SKM-1 treated with dmso at 0.1 percent for 144 hours (cell line): ENCODE measurements around the gene NSMCE3.

Source experiments
- DNase-seq: peaks from one replicate; lab custom pipeline; 2025; ENCODE audit not compliant: unreplicated experiment; lab: John Stamatoyannopoulos, UW

NSMCE3 gene

DNA sequence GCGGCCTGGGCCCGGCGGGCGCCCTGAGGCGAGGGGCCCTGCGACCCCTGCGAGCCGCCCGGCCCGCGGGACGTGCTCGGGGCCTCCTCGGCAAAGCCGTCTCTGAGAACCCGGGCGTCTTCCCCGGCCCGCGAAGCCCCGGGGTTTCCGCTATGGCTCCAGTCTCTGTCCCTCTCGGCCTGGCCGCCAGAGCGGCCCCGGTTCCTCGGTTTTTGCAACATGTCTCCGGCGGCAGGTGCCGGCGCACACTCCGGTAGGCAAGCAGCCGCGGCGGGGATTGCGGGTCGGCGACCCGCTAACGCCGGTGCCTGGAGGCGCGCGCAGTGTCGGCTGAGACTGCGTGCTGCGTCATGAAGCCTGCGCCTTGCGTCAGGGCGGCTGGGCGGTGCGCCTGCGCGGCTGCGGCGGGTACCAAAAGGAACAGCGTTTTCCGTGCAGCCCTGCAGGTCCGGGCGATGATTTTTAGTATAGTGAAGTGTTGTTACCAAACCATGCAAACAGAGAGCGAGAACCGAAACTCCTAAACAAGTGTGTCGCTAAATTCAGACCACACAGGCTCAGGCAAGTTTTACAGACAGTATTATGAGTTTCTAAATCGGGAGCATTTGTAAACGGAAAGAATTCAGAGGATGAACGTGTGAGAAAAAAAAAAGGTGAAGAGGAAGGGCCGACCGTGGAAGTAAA lies at the start of gene NSMCE3:
TSS of gene NSMCE3 (minus strand) at position 338 of the 684 bp plus-strand sequence. CDS start at position 221, 117 bp downstream.
- DNase-seq: peak; percentile 84

DNA sequence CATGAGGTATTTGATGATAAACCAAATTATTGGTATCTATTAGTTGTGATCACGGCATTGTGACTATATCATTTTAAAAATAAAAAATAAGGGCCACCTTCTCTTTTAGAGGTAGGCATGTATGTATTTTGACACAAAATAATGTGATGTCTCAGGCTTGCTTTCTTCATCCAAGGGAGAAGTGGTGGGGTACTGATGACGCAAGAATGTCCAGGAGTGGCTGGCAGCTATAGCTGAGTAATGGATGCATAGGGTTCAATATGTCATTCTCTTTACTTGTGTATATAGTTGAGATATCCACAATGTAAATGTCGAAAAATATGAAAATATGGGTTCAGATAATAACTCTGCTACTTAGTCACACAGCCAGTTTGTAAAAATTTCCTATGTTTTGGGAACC lies 46.8 kb upstream of the NSMCE3 start:
- peak; percentile 24 for DNase-seq

DNA sequence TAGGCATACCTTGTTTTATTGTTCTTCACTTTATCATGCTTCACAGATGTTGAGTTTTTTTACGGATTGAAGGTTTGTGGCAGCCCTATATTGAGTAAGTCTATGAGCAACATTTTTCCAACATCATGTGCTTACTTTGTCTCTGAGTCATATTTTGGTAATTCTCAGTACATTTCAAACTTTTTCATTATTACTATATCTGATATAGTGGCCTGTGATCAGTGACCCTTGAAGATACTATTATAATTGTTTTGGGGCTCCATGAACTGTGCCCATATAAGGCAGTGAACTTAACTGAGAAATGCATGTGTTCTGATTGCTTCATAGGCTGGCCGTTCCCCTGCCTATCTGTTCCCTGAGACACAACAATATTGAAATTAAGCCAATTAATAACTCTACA lies 42.8 kb upstream of the NSMCE3 start:
- DNase-seq: no peak

DNA sequence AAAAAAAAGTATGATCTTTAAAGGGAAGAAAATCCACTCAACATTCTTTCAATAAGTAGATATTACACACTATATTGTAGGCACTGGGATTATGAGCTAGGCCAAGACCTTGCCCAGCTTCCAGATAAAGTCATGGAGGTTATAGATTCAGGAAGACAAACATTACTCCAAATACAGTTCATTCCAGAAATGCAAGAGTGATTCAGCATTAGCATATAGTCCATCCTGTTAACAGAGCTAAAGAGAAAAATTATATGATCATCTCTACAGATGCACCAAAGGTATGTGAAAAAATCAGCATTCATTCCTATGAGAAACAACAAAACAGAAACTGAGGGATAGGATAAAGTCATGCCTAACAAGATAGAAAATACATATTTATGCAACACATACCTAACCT lies 42.1 kb upstream of the NSMCE3 start:
- DNase-seq: no peak

DNA sequence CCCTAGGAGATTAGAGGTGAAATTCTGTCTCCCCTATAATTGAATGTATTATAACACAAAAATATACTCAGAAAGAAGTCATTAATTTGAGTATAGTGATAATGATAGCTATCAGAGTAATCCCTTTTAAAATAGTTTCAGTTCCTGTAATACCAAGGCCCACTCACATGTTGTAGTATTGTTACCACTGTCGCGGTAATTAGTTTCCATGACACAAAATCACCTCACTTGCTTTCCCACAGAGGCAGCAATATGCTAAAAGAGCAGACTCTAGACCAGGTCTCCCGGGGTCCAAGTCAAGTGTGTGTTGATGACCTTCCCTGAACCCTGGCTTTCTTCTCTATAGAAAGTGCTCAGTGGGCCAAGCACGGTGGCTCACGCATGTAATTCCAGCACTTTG lies 39.5 kb upstream of the NSMCE3 start:
- no peak for DNase-seq

DNA sequence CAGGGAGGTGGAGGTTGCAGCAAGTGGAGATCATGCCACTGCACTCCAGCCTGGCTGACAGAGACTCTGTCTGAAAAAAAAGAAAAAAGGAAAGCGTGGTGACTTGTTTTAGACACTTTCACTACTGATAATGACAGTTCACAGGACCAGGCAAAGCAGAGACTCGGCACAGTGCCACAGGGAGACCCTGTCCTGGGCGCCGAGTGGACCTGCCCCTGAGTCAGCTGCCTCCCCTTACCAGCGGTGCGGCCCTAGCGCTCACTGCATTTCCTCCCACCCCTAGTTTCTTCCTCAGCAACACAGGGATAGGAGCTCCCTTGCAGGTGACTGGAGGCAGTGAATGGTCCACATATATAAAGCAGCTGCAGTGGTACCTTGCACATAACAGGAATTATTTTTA lies 38.7 kb upstream of the NSMCE3 start:
- DNase-seq: no peak

DNA sequence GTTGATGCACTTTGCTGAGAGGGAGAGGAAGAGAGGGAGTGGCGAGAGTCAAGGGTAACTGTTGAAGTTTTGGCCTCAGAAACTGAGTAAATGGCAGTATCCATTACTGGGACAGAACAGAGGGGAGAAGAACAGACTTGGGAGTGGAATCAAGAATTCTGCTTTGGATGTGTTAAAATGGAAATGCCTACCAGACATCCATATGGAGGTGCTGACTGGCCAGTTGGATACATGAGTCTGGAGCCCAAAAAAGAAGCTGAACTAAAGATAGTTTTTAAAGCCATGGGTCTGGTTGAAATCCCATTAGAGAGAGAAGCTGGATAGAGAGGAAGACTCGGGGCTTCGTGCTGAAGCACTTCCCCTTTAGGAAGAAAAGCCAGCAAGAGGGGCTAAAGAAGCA lies 35.9 kb upstream of the NSMCE3 start:
- DNase-seq: no peak

DNA sequence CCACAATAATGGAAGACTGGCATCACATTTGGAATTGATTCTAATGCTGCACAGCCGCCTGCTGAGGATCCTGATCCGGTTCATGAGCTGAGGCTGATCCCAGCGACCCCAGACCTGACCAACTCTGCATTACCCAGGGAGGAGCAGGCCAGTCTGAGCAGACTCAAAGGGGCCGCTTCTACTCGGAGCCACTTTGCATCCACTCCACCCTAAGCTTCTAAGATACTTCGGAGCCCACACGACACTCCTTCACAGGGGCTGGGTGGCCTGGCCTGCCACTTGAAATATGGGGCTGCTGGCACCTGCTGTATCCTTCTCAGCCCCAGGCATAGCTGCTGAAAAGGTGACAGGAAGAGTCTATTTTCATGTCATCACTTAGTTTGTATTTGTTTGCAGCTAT lies 33.2 kb upstream of the NSMCE3 start:
- no peak for DNase-seq

DNA sequence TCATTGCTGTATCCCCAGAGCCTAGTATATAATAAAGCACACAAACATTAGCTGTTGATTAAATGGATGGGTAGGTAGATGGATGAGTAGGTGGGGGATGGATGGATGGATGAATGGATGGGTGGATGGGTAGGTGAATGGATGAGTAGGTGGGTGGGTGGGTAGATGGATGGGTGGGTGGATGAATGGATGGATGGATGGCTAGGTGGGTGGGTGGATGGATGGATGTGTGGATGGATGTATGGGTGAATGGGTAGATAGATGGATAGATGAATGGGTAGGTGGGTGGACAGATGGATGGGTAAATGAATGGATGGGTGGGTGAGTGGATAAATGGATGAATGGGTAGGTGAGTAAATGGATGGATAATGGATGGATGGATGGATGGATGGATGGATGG lies 30.2 kb upstream of the NSMCE3 start:
- DNase-seq: no peak

DNA sequence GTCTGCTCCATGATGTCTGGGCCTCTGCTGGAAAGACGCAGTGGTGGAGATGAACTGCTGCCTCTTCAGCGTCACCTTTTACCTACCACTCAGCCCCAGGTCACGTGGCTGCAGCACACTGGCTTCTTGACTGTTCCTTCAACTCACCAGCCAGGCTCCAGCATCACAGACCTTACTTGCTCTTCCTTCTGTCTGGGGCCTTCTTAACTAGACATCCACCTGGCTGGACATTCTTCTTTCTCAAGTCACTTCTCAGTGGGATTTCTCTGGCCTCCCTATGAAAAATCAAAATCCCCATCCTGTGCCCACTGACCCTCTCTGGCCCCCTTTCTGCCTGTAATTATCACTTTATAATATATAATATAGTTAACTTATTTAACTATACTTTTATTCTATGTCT lies 29.7 kb upstream of the NSMCE3 start:
- no peak for DNase-seq

DNA sequence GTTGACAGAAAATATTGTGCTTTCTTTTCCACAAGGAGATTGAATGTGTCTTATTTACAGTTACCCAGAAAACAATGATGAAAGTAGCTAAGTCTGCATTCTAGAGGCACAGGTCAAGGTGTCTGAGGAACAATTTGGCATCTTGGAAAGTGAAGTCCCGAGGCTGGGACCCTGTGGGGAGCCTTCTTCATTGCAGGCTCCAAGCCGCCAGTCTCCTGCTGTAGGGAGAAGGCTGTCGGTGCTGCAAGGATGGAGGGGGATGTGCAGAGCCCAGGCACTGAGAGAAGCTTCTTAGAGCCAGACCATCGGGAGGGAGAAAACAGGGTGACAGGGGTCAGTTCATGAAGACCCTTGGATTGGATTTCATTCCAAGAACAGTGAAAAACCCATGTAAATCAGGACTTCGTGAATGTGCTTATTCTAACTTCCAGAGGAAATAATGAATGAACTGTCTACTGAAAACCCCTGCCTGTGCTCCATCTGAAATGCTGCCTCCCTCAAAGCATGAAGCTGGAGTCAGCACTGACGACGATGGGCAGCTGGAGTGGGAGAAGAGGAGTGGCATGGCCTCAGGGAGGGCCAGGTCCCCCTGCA lies 25.2 kb upstream of the NSMCE3 start:
- no peak for DNase-seq

DNA sequence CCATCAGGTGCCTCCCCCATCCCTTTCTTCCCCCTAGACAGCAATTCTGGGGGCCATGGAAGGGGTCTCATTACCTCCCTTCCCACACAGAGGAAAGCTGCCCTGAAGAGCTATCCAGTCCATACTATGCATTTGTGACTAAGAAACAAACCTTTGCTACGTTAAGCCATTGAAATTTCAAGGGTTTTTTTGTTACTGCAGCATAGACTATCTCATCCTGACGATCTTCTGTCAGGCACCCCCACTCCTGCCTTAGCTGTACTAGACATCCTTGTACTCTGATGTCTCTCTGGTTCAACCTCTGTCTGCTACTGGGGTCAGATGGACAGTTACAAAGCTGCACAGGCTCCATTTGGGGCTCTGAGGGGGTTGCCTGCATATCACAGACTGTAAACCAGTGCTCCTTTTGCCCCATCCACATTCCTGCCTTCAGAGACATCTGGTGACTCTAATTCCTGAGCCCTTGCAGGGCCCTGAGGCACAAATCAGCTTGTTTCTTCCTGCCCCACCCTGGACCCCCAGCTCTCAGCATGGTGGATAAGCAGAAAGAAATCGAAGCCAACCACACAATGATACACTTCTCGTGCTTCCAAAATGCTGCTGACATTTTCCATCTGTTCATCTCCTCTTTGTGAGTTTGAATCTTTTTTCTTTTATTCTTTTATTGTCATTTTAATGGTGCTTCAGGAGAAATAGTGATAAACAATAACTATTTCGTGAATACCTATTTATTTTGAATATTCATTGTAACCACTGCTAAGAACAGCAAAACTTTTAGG lies 21.6 kb upstream of the NSMCE3 start:
- no peak for DNase-seq

DNA sequence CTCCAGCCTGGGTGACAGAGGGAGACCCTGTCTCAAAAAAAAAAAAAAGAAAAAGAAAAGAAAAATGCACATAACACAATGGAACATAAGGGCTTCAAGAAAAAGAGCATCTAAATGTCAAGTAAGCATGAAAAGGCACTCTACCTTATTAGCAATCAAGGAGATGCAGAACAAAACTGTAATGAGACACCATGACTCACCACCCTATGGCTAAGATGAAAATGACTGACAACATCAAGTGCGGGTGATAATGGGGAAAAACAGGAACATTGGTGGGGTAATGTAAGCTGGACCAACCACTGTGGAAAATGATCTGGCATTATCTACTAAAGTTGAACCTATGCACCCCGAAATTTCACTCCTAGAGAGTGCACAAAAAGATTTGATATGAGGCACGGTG lies 19.6 kb upstream of the NSMCE3 start:
- no peak for DNase-seq

DNA sequence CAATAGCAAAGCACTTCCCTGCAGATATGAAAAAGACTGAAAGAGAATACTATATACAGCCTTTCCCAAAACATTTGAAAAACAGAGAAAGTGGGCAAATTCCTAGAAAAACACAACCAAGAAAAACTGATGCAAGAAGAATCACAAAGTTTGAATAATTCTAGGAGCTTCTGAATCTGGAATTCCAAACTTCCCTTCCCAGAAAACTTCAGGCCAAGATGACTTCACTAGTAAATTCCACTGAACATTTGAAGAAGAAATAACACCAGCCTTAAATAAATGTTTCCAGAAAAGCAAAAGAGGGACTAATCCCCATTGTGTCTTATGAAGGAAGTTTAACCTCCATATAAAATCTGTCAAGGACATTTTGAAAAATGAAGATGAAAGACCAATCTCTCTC lies 15.8 kb upstream of the NSMCE3 start:
- DNase-seq: no peak

DNA sequence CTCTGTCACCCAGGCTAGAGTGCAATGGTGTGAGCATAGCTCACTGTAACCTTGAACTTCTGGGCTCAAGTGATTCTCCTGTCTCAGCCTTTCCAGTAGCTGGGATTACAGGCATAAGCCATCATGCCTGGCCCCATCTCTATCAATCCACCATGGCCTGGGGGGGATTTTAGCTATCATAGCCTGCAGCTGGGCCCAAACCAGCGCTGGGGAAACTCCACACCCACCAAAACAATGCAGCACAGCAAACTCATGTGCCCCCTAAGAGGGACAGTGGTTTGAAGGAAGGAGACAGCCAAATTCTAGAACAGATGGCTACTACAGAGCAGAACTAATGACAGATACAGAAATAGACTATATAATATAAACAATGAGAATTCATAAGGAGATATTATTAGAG lies 13.8 kb upstream of the NSMCE3 start:
- DNase-seq: no peak

DNA sequence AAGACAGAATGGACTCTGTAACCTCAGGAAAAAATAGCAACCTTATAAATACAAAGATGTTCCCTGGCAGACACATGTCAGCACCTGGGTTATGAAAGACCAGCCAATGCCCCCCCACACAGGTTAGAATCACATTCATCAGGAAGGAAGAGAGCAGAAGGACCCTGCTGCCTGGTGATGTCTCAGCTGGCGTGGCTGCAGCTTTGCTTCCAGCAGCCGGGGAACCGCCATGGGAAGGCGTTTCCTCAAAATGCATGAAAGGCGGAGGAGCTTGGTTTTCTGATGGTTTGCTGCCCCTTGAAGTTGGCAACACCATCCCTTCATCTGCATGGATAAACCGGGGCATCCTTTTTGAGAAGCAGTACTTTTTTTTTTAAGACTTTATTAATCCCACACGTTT lies 10.9 kb upstream of the NSMCE3 start:
- no peak for DNase-seq

DNA sequence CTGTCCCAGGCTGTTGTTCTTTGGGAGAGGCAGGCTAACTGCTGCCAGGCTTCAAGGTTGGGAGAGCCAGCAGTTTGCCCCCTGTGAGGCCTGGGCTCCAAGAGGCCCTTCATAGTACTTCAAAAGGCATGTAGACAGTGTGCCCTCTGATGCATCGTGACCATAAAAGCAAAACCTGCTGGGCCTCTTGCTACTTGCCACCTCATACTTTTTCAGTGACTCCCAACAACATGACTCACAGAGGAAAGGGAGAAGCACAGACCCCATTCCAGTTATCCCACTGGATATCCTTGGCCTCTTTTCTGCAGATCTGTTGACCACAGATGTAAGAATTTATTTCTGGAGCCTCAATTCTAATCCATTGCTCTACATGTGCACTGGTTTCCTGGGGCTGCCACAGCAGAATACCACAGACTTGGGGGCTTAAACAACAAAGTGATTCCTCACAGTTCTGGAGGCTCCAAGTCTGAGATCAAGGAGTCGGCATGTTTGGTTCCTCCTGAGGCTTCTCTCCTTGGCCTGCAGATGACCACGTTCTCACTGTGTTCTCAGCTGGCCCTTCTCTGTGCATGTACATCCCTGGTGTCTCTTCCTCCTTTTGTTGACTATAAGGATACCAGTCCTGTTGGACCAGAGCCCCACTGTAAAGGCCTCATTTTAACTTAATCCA lies 8.9 kb upstream of the NSMCE3 start:
- DNase-seq: no peak

DNA sequence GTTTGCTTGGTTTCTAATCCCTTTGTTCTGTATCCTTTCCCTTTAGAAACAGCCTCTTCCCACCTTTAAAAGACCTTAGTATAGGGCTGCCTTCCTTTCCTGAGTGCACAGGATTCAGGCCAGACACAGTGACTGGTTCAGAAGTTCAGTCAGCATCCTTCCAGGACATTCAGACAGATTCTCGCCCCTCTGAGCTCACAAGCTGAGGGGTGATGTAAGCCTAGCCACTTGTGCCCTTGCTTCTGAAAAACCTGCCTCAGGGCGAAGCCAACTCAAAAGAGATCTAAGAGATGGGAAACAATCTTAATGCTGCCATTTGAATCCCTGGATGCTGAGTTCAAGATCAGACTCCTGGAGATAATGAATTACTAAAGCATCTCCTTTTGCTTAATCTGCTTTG lies 6.7 kb upstream of the NSMCE3 start:
- no peak for DNase-seq

DNA sequence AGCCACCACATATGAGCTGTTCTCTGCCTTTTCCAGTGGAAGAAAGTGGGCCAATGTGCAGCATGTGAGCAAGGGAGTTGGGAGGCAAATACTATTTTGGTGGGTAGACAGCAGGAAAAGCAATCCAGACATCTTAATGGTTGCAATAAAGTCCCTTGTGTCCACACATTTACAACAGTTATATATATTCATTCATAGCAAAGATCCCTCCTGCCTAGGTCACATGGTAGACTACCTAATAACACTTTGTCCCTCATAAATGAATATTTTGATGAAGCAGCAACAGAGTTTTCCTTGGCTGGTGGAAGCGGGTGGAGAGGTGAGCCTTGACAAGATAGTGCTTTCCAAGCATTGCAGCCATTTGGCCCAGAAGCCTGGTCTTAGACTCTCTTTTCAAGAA lies 6.2 kb upstream of the NSMCE3 start:
- DNase-seq: no peak

DNA sequence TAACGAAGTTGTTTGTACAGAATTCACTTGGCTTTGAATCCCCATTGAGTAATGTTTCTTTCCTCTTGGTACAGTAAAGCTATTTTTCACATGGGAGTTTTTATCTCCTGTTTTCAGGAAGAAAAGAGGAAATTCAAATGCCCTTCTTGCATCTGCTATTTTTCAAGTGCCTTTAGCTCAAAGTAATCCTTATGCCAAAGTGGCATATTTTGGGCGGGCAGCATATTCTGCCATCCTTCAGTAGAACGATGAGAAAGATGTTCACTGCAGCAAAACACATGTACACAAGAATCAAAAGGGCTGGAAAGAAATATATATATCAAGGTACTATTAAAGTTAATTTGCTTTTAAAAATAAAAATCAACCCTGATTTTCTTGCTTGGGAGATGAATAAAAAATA lies 5.3 kb upstream of the NSMCE3 start:
- DNase-seq: no peak

DNA sequence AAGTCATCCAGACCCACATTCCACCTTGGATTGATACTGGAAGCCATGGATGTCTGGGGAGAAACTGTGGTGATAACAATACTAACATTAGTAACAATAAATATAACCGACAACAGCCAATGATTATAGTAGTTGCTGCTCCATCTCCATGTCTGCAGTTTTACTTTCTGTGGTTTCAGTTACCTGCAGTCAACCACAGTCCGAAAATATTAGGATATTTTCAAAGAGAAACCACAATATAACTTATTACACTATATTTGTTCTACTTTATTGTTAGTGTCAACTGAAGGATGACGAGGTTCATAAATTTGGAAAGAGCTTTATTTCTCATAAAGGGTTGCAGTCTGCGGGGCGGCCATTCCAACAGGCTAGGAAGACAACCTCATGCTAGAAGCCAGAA lies 2.6 kb upstream of the NSMCE3 start:
- DNase-seq: no peak

DNA sequence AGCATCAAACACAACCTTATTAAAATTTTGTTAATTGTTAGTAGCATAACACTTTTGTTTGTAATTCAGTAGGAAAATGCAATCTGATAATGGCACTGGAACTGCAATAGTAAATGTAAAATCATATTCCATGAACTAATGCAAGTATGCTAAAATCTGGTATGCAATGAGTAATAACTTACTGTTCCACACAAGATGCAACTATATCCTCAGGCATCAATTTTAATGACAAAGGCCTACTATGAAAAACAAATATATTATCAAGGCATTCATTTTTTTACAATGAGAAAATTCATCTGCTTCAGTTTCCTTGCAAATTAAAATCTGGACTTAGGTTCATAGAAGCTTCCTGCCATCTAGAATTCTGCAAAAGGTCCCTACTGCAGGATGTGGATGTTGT lies 1.4 kb upstream of the NSMCE3 start:
- DNase-seq: no peak
